Loucy (cell line): ENCODE measurements around the gene PIK3CD.

Source experiments
- H2AFZ ChIP-seq: fragments of 200-600 bp; sonication (generic); 2 replicates; pipeline ENCODE4 v1.6.0; 2016; ENCODE audit warnings: antibody characterized with exemption, mild to moderate bottlenecking, low read length, moderate library complexity
- H3F3A ChIP-seq: fragments of 200-600 bp; 2 replicates; pipeline ENCODE4 v1.6.0; 2016; ENCODE audit warnings: antibody characterized with exemption, low read depth, mild to moderate bottlenecking
- H3K27me3 ChIP-seq: fragments of 200-600 bp; sonication (generic); 2 replicates; pipeline ENCODE4 v1.6.1; 2014; ENCODE audit warnings: low read length, mild to moderate bottlenecking; ENCODE audit not compliant: insufficient read depth, poor library complexity, severe bottlenecking
- H3K36me3 ChIP-seq: fragments of 200-600 bp; sonication (generic); 2 replicates; pipeline ENCODE4 v1.6.1; 2016; ENCODE audit warnings: low read length; ENCODE audit not compliant: insufficient read depth
- H3K4me1 ChIP-seq: fragments of 200-600 bp; sonication (generic); 2 replicates; pipeline ENCODE4 v1.5.1; 2014; ENCODE audit warnings: low read length, mild to moderate bottlenecking; ENCODE audit not compliant: insufficient read depth, poor library complexity, severe bottlenecking
- H3K4me2 ChIP-seq: fragments of 200-600 bp; sonication (generic); 2 replicates; pipeline ENCODE4 v1.6.0; 2014; ENCODE audit warnings: antibody characterized with exemption, low read length, low read depth, mild to moderate bottlenecking; ENCODE audit not compliant: poor library complexity, severe bottlenecking
- H3K4me3 ChIP-seq: fragments of 200-600 bp; sonication (generic); 2 replicates; pipeline ENCODE4 v1.5.1; 2014; ENCODE audit warnings: low read length, mild to moderate bottlenecking, mixed read lengths; ENCODE audit not compliant: poor library complexity, severe bottlenecking
- H3K79me2 ChIP-seq: fragments of 200-600 bp; sonication (generic); 2 replicates; pipeline ENCODE4 v1.6.1; 2014; ENCODE audit warnings: low read length; ENCODE audit not compliant: insufficient read depth
- H3K9ac ChIP-seq: fragments of 200-600 bp; sonication (generic); 2 replicates; pipeline ENCODE4 v1.6.0; 2014; ENCODE audit warnings: mild to moderate bottlenecking, low read depth, low read length, moderate library complexity; ENCODE audit not compliant: poor library complexity, severe bottlenecking
- H3K9me2 ChIP-seq: fragments of 200-600 bp; sonication (generic); replicated peaks from 2 replicates; pipeline ENCODE4 v1.6.1; 2016; ENCODE audit warnings: low read depth, low read length, mixed read lengths
- H3K9me3 ChIP-seq: fragments of 200-600 bp; sonication (generic); 2 replicates; pipeline ENCODE4 v1.6.1; 2014; ENCODE audit warnings: mild to moderate bottlenecking, antibody characterized with exemption, low read length, low read depth; ENCODE audit not compliant: insufficient read depth
- H4K20me1 ChIP-seq: fragments of 200-600 bp; sonication (generic); 2 replicates; pipeline ENCODE4 v1.6.0; 2014; ENCODE audit warnings: antibody characterized with exemption, low read length, mild to moderate bottlenecking; ENCODE audit not compliant: insufficient read depth, poor library complexity, severe bottlenecking
- CTCF ChIP-seq: fragments of 200-600 bp; sonication (generic); conservative IDR thresholded peaks from 2 replicates; pipeline ENCODE4 v1.5.1; 2014; ENCODE audit warnings: mild to moderate bottlenecking, antibody characterized with exemption, low read length
- EZH2phosphoT487 ChIP-seq: fragments of 200-600 bp; IDR thresholded peaks from 2 replicates; pipeline ENCODE4 v1.6.1; 2018; ENCODE audit warnings: antibody characterized with exemption, mild to moderate bottlenecking, moderate library complexity, borderline replicate concordance

The PIK3CD gene

GRCh38 chr1:9726905-9727595 lies 75.5 kb downstream of the PIK3CD start:
- TF ChIP-seq EZH2phosphoT487 (no peak), CTCF (no peak)
- Histone ChIP-seq H3K9me2 (no peaks in the 10 kb centered on the region), H2AFZ (no peak overlapping the region), H3K36me3 (peaks cover 30% of the 10 kb centered on the region; the same call in 1 of the 2 replicates), H3K4me1 (no peaks in the 10 kb centered on the region), H3F3A (no peaks in the 10 kb centered on the region), H3K4me2 (no peak overlapping the region), H3K27me3 (no peaks in the 10 kb centered on the region), H3K79me2 (no peaks in the 10 kb centered on the region), H4K20me1 (no peaks in the 10 kb centered on the region), H3K4me3 (no peak overlapping the region), H3K9me3 (no peaks in the 10 kb centered on the region), H3K9ac (no peak overlapping the region)

- no peak overlapping the region for H3K4me2 ChIP-seq
Measured at GRCh38 chr1:9728451-9729295, 77.1 kb downstream of the PIK3CD start.

GRCh38 chr1:9729523-9729922 lies 78.0 kb downstream of the PIK3CD start:
- peaks cover 55% of the 10 kb centered on the region; the same call in 1 of the 2 replicates for H3K36me3 ChIP-seq

More at GRCh38 chr1:9728451-9729295, 77.1 kb downstream of the PIK3CD start:
- no peaks in the 10 kb centered on the region for H4K20me1 ChIP-seq
- no peaks in the 10 kb centered on the region for H3K9me2 ChIP-seq
- H3K9me3 ChIP-seq = no peaks in the 10 kb centered on the region
- TF ChIP-seq CTCF (no peak), EZH2phosphoT487 (no peak)
- H2AFZ ChIP-seq = no peak overlapping the region
- no peaks in the 10 kb centered on the region for H3F3A ChIP-seq
- H3K36me3 ChIP-seq = peaks cover 46% of the 10 kb centered on the region; the same call in 1 of the 2 replicates
- H3K79me2 ChIP-seq = no peaks in the 10 kb centered on the region
- H3K4me3 ChIP-seq = no peak overlapping the region
- no peaks in the 10 kb centered on the region for H3K27me3 ChIP-seq
- H3K9ac ChIP-seq = no peak overlapping the region
- H3K4me1 ChIP-seq = no peaks in the 10 kb centered on the region

More at GRCh38 chr1:9729523-9729922, 78.0 kb downstream of the PIK3CD start:
- no peaks in the 10 kb centered on the region for H3F3A ChIP-seq
- H2AFZ ChIP-seq = no peak overlapping the region
- no peaks in the 10 kb centered on the region for H3K4me1 ChIP-seq
- TF ChIP-seq CTCF = no peak
- no peak for TF ChIP-seq EZH2phosphoT487
- H3K4me3 ChIP-seq = no peak overlapping the region
- no peaks in the 10 kb centered on the region for H3K9me2 ChIP-seq
- no peaks in the 10 kb centered on the region for H3K79me2 ChIP-seq
- H3K4me2 ChIP-seq = no peak overlapping the region
- no peaks in the 10 kb centered on the region for H3K9me3 ChIP-seq
- no peak overlapping the region for H3K9ac ChIP-seq
- no peaks in the 10 kb centered on the region for H4K20me1 ChIP-seq
- H3K27me3 ChIP-seq = no peaks in the 10 kb centered on the region
